Skin of body (tissue), 2 donors: Measurements from ENCODE around the gene DSTN. TPM values are rescaled to one million over a fixed set of nuclear protein-coding genes. Genes with fewer than 3 reads are reported as not detected.

Experiments
- DNase-seq: peaks from one replicate; lab custom pipeline; 2025; lab: John Stamatoyannopoulos, UW
- total RNA-seq: library from RNA; depleted of rRNA; stranded (reverse); fragments of >200 nt; gene quantifications from one replicate; pipeline ENCODE4 v1.2.3, GENCODE V29; 2014

DSTN gene
- total RNA-seq, 1 donor from 2014 or later = 140 TPM

DNA sequence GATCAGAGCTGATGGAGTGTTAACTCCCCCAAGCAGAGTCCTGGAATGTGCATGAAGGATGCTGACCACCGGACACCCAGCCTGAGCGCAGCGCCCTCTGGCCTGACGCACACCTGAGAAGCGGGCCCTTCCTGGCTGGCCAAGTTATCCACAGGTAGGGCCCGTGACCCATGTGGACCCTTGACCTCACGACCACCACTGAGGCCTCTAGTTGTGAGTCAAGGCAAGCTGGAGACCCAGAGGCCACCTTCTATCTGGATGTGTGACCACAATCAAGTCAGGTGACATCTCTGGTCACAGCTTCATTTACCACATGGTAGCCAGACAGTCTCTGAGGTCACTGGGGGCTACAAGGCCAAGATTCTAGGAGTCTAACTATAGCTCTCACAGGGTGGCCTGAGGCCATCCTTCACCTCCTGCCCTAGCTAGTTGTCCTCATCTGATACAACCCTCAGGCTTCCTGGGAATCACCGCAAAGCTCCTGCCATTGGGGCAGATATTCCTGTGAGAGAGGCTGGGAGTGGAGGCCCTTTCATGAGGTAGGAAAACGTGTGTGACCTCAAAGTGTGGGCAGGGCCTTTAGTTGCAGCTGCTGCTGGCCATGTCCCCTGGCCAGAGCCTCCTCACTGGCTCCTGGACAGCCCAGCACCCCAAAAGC, 53.1 kb downstream of the DSTN start:
- no peak for DNase-seq

DNA sequence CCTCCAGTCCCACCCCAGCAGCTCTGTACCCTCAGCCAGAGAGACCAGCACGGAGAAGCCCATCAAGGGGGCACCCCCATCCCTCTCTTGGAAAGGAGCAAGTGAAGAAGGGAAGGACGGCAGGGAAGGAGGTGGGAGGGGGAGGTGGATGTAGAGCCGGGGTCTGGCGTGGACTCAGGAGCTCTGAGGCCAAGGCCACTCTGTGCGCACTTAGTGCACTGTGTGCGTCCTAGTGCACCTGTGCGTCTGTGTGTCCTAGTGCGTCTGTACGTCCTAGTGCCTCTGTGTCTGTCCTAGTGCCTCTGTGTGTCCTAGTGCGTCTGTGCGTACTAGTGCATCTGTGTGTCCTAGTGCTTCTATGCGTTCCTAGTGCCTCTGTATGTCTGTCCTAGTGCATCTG, 54.2 kb downstream of the DSTN start:
- DNase-seq = no peak

DNA sequence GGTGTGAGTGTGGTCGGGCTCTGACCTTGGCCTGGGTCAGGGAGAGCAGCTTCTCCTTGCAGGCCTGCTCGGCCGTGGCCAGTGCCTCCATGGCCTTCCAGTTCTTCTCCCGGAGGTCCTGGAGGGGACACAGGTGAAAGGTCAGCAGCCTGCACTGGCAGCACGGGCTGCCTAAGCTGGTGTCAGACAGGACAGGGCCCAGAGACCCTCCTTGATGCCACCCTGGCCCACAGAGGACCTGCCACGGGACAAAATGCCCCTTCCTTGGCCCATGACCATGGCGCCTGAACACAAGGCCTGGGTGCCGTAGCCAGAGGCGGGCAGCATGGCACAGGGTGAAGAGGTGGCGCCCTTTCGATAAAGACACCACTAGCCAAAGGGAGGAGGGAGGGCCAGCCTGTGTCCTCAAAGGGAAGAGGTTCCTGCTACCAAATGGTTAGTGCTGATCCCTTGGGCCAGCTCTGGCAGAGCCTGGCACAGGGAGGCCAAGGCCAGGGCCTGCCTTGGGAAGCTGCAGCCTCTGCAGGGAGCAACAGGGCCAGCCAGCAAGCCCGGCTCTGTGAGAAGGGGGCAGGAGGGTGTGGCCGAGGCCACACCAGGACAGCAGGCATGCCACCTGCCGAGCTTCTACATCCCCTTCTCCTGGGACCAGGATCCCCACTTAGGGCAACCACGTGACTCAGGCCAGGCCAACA, 54.8 kb downstream of the DSTN start:
- no peak for DNase-seq

DNA sequence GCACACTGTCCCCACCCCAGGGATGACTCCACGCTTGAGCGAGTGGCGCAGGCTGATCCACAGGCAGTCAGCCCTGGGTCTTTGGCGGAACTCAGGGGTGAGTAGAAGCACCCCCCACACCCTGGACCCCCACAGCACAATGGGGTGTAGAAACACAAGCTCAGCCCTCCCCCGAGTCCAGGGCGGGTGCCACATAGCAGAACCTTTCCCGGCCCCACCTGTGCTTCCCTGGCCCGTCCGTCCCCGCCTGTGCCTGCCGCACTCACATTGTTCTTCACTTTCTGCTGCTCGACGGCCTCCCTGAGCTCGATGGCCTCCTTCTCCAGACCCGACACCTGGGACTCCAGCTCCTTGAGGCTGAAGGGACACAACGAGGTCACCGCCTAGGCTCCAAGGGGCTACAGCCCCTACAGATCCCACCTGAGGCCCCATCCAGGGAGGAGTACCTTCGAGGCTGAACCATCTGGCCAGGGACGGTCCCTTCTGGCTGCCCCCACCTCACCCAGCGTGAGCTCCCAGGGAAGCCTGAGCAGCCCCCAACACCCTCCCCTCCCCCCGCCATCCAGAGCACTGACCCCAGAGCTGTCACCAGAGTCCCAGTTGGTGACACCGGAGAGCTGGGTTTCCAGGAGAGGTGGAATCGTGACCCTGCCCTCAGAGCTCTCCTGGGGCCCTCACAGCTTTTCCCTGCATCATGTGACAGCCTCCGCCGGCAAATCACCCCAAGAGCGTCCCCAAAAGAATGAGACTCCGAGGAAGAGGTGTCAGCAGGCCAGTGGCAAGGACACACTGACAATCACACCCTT, 55.6 kb downstream of the DSTN start:
- DNase-seq = no peak

DNA sequence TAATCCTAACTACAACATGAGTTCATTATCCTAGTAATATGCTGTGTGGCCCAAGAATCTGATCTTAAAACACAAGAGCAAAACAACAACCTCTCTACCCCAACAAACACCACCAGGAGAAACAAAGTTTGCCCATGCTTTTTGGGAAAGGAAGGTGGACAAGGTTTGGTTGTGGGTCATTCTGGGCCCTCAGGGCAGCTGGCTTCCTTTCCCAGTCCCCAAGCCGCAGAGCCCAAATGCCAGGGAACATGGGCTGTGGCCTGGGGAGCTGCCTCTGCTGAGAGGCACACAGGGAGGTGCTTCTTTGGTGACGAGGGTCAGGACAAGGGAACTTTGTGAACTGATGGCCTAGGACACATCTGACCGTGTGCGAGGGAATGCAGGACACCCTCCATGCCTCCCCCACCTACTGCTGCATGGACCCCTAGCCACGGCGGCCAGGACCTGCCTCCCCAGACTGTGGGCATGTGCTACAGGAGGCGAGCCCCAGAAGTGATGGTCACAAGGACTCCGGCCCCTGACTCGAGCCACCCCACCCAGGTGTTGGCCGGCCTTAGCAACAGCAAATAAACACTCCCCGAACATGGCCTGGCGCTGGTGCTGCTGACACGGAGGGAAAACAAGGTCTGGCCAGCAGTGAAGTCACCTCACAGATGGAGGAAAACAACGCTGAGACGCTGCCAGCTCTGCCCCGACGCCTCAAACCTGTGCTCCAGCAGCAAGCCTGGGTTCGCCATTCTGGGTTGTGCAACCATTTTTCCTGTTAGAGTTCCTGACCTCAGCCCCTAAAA, 56.5 kb downstream of the DSTN start:
- no peak for DNase-seq

DNA sequence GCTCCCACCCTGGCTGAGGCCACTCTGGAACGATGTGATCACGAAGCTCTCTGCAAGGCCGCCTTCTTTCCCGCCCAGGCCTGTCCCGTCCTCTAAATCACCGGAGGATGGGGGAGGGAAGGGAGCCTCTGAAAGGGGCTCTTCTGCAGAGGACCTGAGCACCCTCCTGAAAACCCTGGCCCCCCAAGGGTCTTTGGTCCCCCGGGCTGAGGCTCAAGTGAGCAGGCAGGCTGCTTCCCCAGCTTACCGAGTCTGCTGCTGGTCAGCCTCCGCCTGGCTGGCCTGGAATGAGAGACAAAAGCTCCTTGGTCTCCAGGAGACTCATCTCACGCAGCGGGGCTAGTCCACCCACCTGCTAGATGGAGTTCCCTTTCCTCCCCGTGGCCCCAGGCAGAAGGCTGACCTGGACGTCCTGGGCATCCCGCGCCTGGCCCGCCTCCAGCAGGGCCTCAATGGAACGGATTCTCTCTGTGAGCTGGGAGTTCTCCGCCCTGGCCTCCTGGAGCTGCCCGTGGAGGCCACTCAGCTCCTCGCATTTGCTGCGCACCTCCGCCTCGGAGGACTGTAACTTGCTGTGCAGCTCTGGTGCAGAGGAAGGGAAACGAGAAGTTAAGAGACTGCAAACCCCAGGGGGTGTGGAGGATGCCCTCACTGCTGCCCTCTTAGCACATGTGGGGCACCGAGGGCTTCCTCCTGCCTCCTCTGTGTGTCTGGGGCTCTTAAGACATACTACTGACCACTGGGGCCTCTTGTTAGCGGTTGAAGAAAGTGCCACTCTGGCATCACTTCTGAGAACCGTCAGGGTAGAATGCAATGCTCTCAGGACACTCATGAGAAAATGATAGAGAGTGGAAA, 57.5 kb downstream of the DSTN start:
- DNase-seq = no peak

DNA sequence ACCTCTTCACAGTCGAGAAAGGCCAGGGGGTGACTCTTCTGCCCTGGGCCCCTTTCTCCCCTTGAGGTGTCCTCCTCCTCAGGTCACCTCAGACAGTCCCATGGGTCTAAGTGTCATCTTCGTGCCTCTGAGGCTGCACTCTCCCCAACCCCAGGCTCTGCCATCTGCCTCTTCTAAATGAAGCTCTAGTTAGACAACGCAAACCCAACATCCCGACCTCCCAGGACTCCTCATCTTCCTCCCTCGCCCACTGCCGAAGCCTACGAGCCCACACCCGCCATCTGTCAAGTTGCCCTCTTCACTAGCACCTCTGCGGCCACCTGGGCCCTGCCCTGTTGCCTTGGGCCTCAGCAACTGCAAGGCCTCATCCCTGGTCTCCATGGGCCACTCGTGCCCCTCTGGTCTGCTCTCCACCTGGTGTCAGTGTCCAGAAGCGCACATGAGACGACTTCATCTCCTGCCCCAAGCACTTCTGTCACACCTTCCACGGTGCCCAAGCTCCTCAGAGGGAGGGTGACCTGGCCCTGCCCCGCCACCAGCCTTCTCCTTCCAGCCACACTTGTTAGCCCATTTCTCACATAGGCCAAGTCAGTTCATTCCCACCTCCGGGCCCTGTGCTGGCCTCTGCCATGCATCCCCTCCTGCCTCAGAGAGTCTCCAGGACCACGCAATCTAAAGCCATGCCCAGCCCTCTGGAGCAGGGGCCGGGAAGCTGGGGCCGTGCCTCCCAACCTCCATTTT, 58.4 kb downstream of the DSTN start:
- DNase-seq = no peak

DNA sequence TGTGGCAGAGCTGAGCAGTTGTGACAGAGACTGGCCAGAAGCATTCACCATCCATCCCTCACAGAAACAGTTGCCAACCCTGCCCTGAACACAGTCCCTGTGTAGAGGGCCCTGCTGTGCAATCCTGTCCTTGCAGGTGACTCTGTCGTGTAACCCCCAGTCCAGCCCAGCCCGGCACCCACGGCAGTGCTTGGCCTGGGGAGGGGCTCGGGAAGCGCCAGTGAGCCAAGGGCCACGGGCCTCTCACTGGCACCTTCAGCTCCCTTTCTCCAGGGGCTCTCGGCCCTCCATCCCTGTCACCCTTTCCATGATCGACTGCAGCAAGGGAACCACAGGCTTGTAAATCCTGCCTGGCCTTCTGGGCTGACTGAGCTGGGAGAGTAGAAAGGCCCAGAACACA, 59.1 kb downstream of the DSTN start:
- no peak for DNase-seq

DNA sequence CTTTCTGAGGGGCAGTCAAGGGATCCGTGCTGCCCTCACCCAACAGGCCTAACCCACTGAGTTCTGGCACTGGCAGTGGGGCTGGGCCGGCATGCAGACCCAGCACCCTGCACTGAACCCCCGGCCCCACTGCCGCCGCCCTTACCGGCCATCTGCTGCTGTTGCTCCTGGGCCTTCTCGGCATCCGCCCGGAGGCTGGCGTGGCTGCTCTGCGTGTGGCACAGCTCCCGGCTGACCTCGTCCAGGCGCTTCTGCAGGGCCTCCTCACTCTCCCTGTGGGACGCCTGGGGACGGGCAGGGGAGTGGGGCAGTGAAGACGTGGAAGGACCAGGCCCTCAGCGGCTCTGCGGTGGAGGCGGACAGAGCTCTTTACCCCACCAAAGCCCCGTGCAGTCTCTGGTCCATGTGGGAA, 59.8 kb downstream of the DSTN start:
- DNase-seq = no peak

DNA sequence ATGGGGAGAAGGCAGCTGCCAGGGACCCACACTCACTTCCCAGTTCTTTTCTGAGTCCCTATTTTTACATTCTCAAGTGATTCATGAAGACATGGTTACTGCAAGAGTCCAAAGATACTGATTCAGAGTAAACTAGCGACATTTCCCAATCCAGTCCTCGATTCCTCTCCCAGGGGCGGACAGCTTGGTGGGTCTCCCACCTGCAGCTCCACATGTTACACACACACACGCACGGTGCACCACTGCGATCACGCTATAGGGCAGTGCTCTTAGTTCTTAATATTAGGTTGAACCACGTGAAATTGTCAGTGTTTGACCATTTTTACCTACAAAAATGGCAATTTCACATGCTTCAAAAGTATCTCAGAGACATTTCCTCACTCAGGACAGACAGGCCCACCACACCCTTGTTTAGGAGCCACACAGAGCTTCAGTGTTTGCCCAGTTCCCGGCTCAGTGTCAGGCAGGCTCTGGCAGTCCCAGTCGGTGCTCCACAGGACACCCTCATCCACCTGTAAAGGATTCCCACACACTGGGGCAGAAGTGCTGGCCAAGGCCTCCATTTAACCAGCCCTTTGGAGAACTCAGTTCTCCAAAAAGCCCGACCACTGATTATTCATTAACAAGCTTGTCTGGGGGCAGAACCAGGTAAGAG, 60.4 kb downstream of the DSTN start:
- no peak for DNase-seq

DNA sequence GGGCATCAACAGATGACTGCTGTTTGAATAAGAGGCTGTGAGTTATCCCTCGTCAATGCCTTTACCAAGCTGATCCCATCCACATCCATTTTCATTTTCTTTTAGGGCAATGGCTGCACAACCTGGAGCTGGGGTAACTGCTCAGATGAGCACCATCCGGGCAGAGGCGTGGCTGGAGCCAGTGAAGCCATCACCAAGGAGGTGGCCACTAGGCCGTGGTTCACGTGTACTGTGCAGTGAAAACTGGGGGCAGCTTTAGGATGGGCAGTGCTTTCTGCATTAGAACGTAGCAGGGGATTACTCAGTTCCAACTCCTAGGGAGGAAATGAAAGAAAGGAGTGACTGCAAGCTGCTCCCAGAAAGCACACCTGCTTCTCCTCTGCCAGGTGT, 60.9 kb downstream of the DSTN start:
- DNase-seq = no peak

DNA sequence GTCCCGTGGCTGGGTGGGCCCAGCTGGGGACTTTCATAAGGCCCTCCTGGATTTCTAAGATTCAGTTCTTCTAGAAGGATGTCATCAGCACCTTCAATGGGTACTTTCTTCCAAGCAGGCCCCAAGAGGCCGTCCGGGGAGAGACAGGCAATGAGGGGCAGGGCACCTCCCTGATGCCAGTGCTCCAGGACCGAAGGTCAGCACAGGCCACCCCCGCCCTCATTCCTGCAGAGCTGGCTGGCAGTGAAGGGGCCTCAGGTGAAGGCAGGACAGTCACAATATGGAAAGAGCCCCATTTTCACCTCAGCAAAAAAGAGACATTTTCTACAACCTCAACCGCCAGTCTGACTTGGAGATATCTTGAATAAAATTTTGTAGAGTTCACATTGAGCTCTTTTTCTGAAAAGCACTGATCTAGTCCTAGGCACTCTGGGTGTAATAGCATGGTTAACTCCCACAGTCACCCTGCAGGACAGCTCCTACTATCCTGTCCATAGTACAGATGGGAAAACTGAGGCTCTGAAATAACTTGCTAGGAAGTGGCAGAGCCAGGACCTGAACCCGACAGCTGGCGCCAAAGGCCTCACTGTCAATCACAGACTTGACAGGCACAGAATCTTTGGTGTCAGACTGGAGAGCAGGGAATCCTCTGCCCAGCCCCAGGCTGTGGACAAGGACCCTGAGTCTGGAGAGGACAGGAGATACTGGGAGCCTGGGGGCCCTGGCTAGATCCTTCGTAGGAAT, 61.9 kb downstream of the DSTN start:
- no peak for DNase-seq

DNA sequence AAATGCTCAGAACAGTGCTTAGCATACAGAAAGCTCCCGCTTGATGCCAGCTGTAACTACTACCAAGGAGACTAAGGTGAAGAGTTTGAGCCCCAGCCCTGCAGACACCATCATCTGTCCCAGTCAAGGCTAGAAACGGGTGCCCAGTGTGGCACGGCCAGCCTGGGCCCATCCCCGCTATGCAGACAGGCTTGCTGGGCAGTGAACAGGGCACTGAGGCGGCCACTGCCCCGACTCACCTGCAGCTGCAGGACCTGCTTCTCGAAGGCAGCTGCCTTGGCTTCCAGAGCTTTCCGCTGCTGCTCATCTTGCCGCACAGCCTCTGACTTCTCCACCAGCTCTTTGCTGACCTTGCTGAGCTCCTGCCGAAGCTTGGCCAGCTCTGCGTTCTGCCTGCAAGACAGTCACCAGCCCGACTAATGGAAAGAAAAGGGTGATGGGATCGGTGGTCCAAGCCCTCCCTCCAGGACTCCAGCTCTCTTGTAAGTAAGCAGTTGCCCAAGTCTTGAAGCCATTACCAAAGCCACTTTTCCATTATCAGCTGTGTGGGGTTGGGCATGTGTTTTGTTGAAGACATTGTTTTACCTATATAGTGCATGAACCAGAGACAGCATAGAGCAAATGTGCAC, 63.5 kb downstream of the DSTN start:
- no peak for DNase-seq

DNA sequence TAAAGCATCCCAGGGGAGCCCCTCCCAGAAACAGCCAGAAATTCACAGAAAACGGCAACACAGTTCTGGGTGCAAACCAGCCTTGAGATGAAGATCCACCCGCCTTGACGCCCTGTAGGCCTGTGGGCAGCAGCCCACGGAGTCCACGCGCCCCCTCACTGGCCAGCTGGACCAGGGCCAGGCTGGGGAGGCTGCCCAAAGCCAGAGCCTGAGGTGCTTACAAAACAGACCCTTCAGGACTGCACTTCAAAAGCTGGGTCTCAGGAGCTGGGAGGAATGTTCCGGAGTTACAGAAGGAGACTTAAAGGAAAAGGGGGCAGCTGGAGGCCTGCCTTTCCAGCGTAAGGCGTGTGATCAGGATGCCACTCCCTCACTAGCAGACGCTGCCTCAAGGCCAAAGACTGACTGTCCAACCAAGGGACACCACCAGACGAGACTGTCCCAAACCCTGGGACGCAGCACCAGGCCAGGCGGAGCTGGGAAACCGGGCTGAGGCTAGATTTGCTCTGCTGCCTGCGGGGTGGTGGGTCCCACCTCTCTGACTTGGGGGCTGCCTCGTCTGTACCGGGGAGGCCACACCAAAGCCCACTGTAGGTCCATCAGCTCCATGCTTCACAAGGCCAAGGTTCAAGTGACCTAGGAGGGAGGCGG, 64.1 kb downstream of the DSTN start:
- no peak for DNase-seq

DNA sequence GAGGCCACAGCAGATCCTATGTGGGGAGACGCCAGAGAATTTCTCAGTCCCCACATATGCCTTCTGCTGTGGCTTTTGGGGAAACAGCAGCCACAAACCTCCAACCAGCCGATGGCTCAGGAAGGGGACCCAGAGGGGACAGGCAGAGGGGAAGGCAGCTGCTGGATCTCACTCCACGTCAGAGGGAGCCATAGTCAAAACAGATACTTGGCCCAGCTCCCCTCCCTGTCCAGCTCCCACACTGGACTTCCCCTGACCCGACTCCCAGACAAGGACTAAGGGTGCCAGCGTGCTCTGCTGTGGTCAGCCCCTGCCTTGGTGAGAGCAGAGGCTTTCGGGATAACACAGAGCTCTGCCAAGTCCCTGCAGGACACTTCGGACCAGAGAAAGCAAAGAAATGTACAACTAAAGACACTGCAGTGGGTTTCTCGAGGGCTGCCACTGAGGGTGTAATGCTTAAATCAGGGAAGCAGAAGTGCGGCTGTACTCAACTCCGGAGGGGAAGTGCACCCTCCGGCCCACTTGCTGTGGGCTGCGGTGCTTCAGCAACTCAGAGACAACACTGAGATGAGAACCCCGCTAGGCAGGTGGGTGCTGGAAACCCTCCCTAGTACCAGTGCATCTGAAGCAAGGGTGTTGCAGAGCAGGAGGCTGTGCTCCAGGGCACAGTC, 64.9 kb downstream of the DSTN start:
- no peak for DNase-seq

DNA sequence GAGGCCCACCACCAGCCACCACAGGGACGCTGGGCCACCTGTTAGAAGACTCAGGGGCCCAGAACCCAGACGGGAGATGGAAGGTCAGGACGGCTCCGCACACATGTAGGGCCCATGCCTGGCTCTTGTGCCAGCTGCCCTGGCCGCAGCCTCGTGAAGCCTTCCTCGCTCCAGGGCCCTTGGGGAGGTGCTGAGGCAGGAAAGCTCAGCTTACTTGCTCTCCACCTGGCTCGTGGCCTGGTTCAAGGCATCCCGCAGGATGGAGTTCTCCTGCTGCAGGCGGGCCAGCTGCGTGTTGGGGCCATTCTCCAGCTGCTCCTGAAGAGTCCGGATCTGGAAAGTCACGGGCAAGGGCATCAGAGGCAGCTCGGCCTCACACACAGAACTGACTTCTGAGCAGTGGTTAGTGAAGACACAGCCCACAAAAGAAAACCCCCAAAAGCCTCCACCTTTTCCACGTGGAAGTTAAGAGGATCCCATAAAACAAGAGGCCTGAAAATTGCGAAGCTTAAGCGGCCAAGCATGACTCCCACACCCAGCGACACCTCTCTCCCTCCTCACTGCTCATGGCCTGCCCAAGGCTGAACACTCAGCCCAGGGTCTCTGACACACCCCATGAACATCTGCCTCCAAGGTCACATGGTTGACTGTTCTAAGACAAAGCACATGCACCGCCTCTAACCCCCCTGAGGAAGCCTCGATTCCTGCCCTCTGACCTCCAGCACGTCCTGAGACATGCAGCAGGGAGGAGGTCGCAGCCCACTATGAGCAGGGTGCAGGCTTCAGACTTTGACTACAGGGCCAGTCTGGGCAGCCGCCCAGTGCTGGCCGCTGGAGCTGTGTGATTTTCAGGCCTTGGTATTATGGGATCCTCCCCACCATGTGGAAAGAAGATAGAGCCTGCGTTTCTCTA, 65.7 kb downstream of the DSTN start:
- no peak for DNase-seq
